Activated CD4-positive, alpha-beta T cell treated with anti-CD3 and anti-CD28 coated beads for 1 hour (primary cell): Measurements from ENCODE around the gene RASD1.

ENCODE experiments used
- DNase-seq: peaks from one replicate; pipeline ENCODE4 v3.0.0-alpha.2; 2020

Gene RASD1

GRCh38 chr17:17509601-17510425 lies 13.6 kb upstream of the RASD1 start:
- DNase-seq, result no peak

GRCh38 chr17:17508646-17509591 lies 12.7 kb upstream of the RASD1 start:
- DNase-seq, result no peak

GRCh38 chr17:17508019-17508535 lies 11.9 kb upstream of the RASD1 start:
- no peak for DNase-seq

GRCh38 chr17:17507465-17508011 lies 11.3 kb upstream of the RASD1 start:
- no peak for DNase-seq

- no peak for DNase-seq
These were observed 10.8 kb upstream of the RASD1 start for GRCh38 chr17:17506893-17507464.

GRCh38 chr17:17506181-17506741 lies 10.1 kb upstream of the RASD1 start:
- no peak for DNase-seq

- DNase-seq, result no peak
These were observed 9.5 kb upstream of the RASD1 start for GRCh38 chr17:17505610-17506171.

GRCh38 chr17:17505151-17505550 lies 9.0 kb upstream of the RASD1 start:
- DNase-seq, result no peak

- no peak for DNase-seq
These were observed 8.3 kb upstream of the RASD1 start for GRCh38 chr17:17504341-17505140.

- no peak for DNase-seq
These were observed 7.5 kb upstream of the RASD1 start for GRCh38 chr17:17503566-17504130.

- DNase-seq, result no peak
These were observed 6.8 kb upstream of the RASD1 start for GRCh38 chr17:17502741-17503565.

GRCh38 chr17:17500999-17501605 lies 4.9 kb upstream of the RASD1 start:
- no peak for DNase-seq

GRCh38 chr17:17499402-17500145 lies 3.4 kb upstream of the RASD1 start:
- no peak for DNase-seq

- DNase-seq, result no peak
These were observed 2.6 kb upstream of the RASD1 start for GRCh38 chr17:17498606-17499301.

- no peak for DNase-seq
These were observed 1.8 kb upstream of the RASD1 start for GRCh38 chr17:17497845-17498520.

- no peak for DNase-seq
These were observed 1.1 kb upstream of the RASD1 start for GRCh38 chr17:17497065-17497844.
